SU-DHL-6 (cell line): ENCODE results near the gene GSTCD.
A peak's percentile ranks its signal among the peaks of the same experiment; 100 is the strongest.

Experiments
- H2AFZ ChIP-seq: fragments of 200-600 bp; sonication (generic); 2 replicates; pipeline ENCODE4 v1.6.1; 2014; ENCODE audit warnings: low read depth, mild to moderate bottlenecking, moderate library complexity, mixed read lengths, antibody characterized with exemption, low read length; ENCODE audit not compliant: severe bottlenecking
- H3F3A ChIP-seq: fragments of 200-600 bp; shearing (Covaris generic); 2 replicates; pipeline ENCODE4 v1.6.0; 2016; ENCODE audit warnings: antibody characterized with exemption, mild to moderate bottlenecking; ENCODE audit not compliant: insufficient read depth
- H3K27ac ChIP-seq: fragments of 200-600 bp; sonication (generic); 2 replicates; pipeline ENCODE4 v1.5.1; 2016; ENCODE audit warnings: low read depth, mild to moderate bottlenecking, low read length, moderate library complexity, mixed read lengths
- H3K27me3 ChIP-seq: fragments of 200-600 bp; sonication (generic), shearing (Covaris generic); 2 replicates; pipeline ENCODE4 v1.6.0; 2014; ENCODE audit warnings: mild to moderate bottlenecking, low read length
- H3K36me3 ChIP-seq: fragments of 200-600 bp; sonication (generic); 2 replicates; pipeline ENCODE4 v1.6.1; 2014; ENCODE audit warnings: mild to moderate bottlenecking, low read length, mixed read lengths
- H3K4me2 ChIP-seq: fragments of 300-600, 200-600 bp; shearing (Covaris generic), sonication (generic); 2 replicates; pipeline ENCODE4 v1.6.0; 2014; ENCODE audit warnings: low read length, low read depth, mild to moderate bottlenecking; ENCODE audit not compliant: poor library complexity, severe bottlenecking
- H3K4me3 ChIP-seq: fragments of 200-600 bp; sonication (generic); 2 replicates; pipeline ENCODE4 v1.5.1; 2014; ENCODE audit warnings: antibody characterized with exemption, low read length, mild to moderate bottlenecking, mixed read lengths; ENCODE audit not compliant: insufficient read depth, poor library complexity, severe bottlenecking
- H3K79me2 ChIP-seq: fragments of 200-600 bp; sonication (generic); 2 replicates; pipeline ENCODE4 v1.6.1; 2014; ENCODE audit warnings: mild to moderate bottlenecking, low read length, moderate library complexity; ENCODE audit not compliant: insufficient read depth
- H3K9ac ChIP-seq: fragments of 200-600 bp; sonication (generic); 2 replicates; pipeline ENCODE4 v1.7.0; 2014; ENCODE audit warnings: mild to moderate bottlenecking, low read length
- H3K9me2 ChIP-seq: fragments of 200-600 bp; sonication (generic); replicated peaks from 2 replicates; pipeline ENCODE4 v1.6.1; 2014; ENCODE audit warnings: low read length; ENCODE audit not compliant: insufficient read depth
- H3K9me3 ChIP-seq: fragments of 200-600 bp; sonication (generic); 2 replicates; pipeline ENCODE4 v1.6.1; 2014; ENCODE audit warnings: low read length, mixed read lengths; ENCODE audit not compliant: insufficient read depth
- H4K20me1 ChIP-seq: fragments of 200-600 bp; sonication (generic); 2 replicates; pipeline ENCODE4 v1.6.1; 2014; ENCODE audit warnings: low read depth, mild to moderate bottlenecking, antibody characterized with exemption, low read length, moderate library complexity, mixed read lengths
- CTCF ChIP-seq: fragments of 200-600 bp; sonication (generic); IDR thresholded peaks from one replicate; pipeline ENCODE4 v1.5.1; 2017; ENCODE audit warnings: antibody characterized with exemption, mild to moderate bottlenecking, low read length, moderate library complexity; ENCODE audit not compliant: insufficient read depth, poor library complexity, severe bottlenecking
- EZH2phosphoT487 ChIP-seq: fragments of 200-600 bp; sonication (generic), shearing (Covaris generic); conservative IDR thresholded peaks from 2 replicates; pipeline ENCODE4 v1.6.1; 2018; ENCODE audit warnings: mild to moderate bottlenecking, antibody characterized with exemption, low read length, moderate library complexity, mixed read lengths

GSTCD gene

GRCh38 chr4:105710012-105710600 lies 1.5 kb downstream of the GSTCD start:
- no peaks in the 10 kb centered on the region for H3K27me3 ChIP-seq
- no peaks in the 10 kb centered on the region for H3F3A ChIP-seq
- no peaks in the 10 kb centered on the region for H4K20me1 ChIP-seq
- no peak overlapping the region for H3K27ac ChIP-seq
- H3K36me3 ChIP-seq: no peaks in the 10 kb centered on the region
- no peak overlapping the region for H3K9ac ChIP-seq
- H3K4me3 ChIP-seq: no peak overlapping the region
- H2AFZ ChIP-seq: no peak overlapping the region
- H3K4me2 ChIP-seq: peak overlapping the region; percentile 90
- H3K9me3 ChIP-seq: no peaks in the 10 kb centered on the region
- H3K79me2 ChIP-seq: peaks cover 48% of the 10 kb centered on the region
- no peaks in the 10 kb centered on the region for H3K9me2 ChIP-seq
- no peak for TF ChIP-seq CTCF
- TF ChIP-seq EZH2phosphoT487: no peak

GRCh38 chr4:105710678-105711077 lies 2.1 kb downstream of the GSTCD start:
- H3K9me3 ChIP-seq: no peaks in the 10 kb centered on the region
- H3K4me3 ChIP-seq: no peak overlapping the region
- H3F3A ChIP-seq: no peaks in the 10 kb centered on the region
- H3K27me3 ChIP-seq: no peaks in the 10 kb centered on the region
- H3K79me2 ChIP-seq: peaks cover 46% of the 10 kb centered on the region
- H3K9me2 ChIP-seq: no peaks in the 10 kb centered on the region
- H3K4me2 ChIP-seq: no peak overlapping the region
- H3K36me3 ChIP-seq: no peaks in the 10 kb centered on the region
- no peak overlapping the region for H3K9ac ChIP-seq
- H2AFZ ChIP-seq: no peak overlapping the region
- no peak for TF ChIP-seq CTCF
- no peaks in the 10 kb centered on the region for H4K20me1 ChIP-seq
- no peak overlapping the region for H3K27ac ChIP-seq

DNA sequence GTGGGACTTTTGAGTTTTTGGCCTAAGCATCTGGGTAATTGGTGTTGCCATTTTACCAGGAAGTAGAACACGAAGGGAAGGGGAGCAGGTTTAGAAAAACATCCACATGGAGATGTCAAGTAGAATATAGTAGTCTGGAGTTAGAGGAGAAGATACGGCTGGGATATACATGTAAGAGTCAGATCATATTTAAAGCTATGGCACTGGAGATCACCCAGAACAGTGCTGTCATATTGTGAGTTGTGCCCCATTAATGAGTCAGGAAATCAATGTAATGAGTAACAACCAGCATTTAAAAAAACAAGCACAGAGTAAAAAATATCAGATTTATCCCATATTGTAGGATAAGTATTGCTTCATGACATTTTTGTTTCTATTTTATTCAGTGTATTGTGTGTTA lies 4.2 kb downstream of the GSTCD start:
- no peaks in the 10 kb centered on the region for H3F3A ChIP-seq
- H3K27me3 ChIP-seq: no peaks in the 10 kb centered on the region
- H3K4me3 ChIP-seq: no peak overlapping the region
- no peaks in the 10 kb centered on the region for H3K9me2 ChIP-seq
- no peaks in the 10 kb centered on the region for H3K36me3 ChIP-seq
- TF ChIP-seq EZH2phosphoT487: no peak
- no peak for TF ChIP-seq CTCF
- H3K27ac ChIP-seq: no peak overlapping the region
- H4K20me1 ChIP-seq: no peaks in the 10 kb centered on the region
- H3K79me2 ChIP-seq: peaks cover 25% of the 10 kb centered on the region
- no peak overlapping the region for H3K4me2 ChIP-seq
- no peak overlapping the region for H2AFZ ChIP-seq
- no peak overlapping the region for H3K9ac ChIP-seq
- H3K9me3 ChIP-seq: no peaks in the 10 kb centered on the region
